Measurements from ENCODE around the gene PCDH7. TPM values are rescaled to one million over a fixed set of nuclear protein-coding genes. Genes with fewer than 3 reads are reported as not detected.

The PCDH7 gene
- total and polyA plus RNA-seq, 2 donors from 2014 or later = 1.4 to 10.2 TPM

DNA sequence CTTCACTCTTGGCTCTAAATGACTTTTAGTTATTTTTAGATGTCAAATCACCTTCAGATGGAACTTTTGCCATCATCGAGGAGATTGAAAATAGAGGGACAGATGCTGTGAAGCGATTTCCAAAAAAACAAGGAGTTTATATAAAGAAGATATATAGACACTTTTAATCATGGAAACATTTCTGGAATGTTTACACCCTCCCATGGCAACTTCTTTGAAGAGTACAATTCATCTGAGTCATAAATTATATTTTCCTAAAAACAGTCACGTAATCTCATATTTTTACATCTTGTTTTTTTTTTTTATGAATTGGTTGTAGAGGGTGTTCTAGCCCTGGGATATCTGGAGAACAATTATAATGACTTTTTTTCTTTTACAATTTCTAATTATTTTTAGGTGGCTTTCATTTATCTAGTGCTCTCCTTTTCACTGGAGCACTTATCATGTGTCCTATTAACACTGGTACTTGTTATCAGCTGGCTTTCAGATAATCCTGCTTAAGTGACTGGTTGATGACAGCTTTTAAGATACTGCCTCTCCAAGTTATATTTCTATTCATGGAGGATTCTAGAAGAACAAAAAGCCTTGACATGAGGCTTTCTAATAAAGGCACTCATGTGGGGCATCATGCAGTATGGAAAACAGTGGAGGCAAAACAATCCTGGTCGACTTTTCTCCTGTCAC, 24.9 kb downstream of the PCDH7 start:
- DNase-seq (no peak), FAIRE-seq (no peak)
- no peak overlapping the region for H3K27ac ChIP-seq (ENCODE audit: low read depth in 2 of 2, low read length in 2 of 2)
- H3K36me3 ChIP-seq (ENCODE audit: control insufficient read depth in 2 of 3, insufficient read depth in 3 of 3, low read length in 3 of 3) = no peaks in the 10 kb centered on the region
- H3K27me3 ChIP-seq (ENCODE audit: control insufficient read depth, insufficient read depth, low read length) = no peaks in the 10 kb centered on the region
- H3K4me3 ChIP-seq (ENCODE audit: low read length in 3 of 3) = no peak overlapping the region
- H3K9ac ChIP-seq (ENCODE audit: low read length in 3 of 3) = no peak overlapping the region
- no peaks in the 10 kb centered on the region for H3K4me1 ChIP-seq (ENCODE audit: control insufficient read depth in 2 of 3, insufficient read depth in 2 of 3, low read depth in 1 of 3, low read length in 3 of 3)
- TF ChIP-seq, protein P1, sequence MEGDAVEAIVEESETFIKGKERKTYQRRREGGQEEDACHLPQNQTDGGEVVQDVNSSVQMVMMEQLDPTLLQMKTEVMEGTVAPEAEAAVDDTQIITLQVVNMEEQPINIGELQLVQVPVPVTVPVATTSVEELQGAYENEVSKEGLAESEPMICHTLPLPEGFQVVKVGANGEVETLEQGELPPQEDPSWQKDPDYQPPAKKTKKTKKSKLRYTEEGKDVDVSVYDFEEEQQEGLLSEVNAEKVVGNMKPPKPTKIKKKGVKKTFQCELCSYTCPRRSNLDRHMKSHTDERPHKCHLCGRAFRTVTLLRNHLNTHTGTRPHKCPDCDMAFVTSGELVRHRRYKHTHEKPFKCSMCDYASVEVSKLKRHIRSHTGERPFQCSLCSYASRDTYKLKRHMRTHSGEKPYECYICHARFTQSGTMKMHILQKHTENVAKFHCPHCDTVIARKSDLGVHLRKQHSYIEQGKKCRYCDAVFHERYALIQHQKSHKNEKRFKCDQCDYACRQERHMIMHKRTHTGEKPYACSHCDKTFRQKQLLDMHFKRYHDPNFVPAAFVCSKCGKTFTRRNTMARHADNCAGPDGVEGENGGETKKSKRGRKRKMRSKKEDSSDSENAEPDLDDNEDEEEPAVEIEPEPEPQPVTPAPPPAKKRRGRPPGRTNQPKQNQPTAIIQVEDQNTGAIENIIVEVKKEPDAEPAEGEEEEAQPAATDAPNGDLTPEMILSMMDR (IDR thresholded peaks at IDR 0.05; ENCODE audit: borderline replicate concordance, extremely low read depth, insufficient read depth) = no peak
- no peaks in the 10 kb centered on the region for H3K9me3 ChIP-seq (ENCODE audit: control insufficient read depth in 2 of 3, insufficient read depth in 1 of 3, low read length in 3 of 3)
- intact Hi-C loops (cut with DNase I) = no loop called here

DNA sequence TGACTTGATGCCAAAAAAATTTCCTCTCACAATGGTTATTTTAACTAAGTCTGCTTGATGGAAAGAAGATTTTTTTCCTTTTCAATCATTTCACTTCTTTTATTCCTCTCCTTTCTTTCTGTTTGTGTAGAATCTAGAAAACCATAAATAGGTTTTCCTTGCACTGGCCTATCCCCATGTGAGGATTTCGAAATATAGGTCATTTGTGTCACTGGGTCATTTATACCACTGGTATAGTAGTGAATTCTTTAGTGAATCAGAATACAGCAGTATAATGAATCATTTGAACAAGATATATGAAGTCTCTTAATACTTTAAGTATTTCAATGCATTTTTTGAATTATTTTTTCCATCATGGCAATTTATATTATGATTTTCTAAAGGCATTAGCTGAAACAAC, 26.6 kb downstream of the PCDH7 start:
- H3K4me3 ChIP-seq (ENCODE audit: low read length in 3 of 3) = no peak overlapping the region
- TF ChIP-seq, protein P1 (IDR thresholded peaks at IDR 0.05; ENCODE audit: borderline replicate concordance, extremely low read depth, insufficient read depth) = no peak
- intact Hi-C loops (cut with DNase I) = no loop called here
- no peaks in the 10 kb centered on the region for H3K9me3 ChIP-seq (ENCODE audit: control insufficient read depth in 2 of 3, insufficient read depth in 1 of 3, low read length in 3 of 3)
- H3K4me1 ChIP-seq (ENCODE audit: control insufficient read depth in 2 of 3, insufficient read depth in 2 of 3, low read depth in 1 of 3, low read length in 3 of 3) = no peaks in the 10 kb centered on the region
- no peak overlapping the region for H3K27ac ChIP-seq (ENCODE audit: low read depth in 2 of 2, low read length in 2 of 2)
- H3K36me3 ChIP-seq (ENCODE audit: control insufficient read depth in 2 of 3, insufficient read depth in 3 of 3, low read length in 3 of 3) = no peaks in the 10 kb centered on the region
- DNase-seq = no peak
- H3K27me3 ChIP-seq (ENCODE audit: control insufficient read depth, insufficient read depth, low read length) = no peaks in the 10 kb centered on the region
- FAIRE-seq = no peak
- H3K9ac ChIP-seq (ENCODE audit: low read length in 3 of 3) = no peak overlapping the region

DNA sequence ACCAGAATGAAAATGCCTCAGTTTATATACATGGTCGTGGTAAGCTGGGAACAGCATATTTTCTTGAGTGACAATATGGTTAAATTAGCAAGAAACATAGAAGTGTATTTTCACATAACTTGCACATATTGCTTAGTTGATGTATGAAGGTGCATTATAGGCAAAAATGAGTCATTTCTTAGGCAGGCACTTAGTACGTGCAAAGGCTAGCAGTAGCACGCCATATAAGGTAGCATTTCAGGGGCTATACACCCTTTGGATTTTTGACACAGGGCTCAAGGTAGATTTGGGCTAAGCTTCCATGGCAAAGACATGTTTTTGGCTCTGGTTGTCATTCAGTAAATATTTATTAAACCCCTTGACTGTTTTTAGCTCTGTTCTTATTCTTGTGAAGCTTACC, 33.1 kb downstream of the PCDH7 start:
- no peak for DNase-seq
- Histone ChIP-seq H3K27ac (ENCODE audit: low read depth in 2 of 2, low read length in 2 of 2) (no peak overlapping the region), H3K27me3 (ENCODE audit: control insufficient read depth, insufficient read depth, low read length) (no peaks in the 10 kb centered on the region), H3K9ac (ENCODE audit: low read length in 3 of 3) (no peak overlapping the region), H3K9me3 (ENCODE audit: control insufficient read depth in 2 of 3, insufficient read depth in 1 of 3, low read length in 3 of 3) (no peaks in the 10 kb centered on the region), H3K4me3 (ENCODE audit: low read length in 3 of 3) (no peak overlapping the region), H3K36me3 (ENCODE audit: control insufficient read depth in 2 of 3, insufficient read depth in 3 of 3, low read length in 3 of 3) (no peaks in the 10 kb centered on the region), H3K4me1 (ENCODE audit: control insufficient read depth in 2 of 3, insufficient read depth in 2 of 3, low read depth in 1 of 3, low read length in 3 of 3) (no peaks in the 10 kb centered on the region)
- TF ChIP-seq, protein P1 (IDR thresholded peaks at IDR 0.05; ENCODE audit: borderline replicate concordance, extremely low read depth, insufficient read depth) = no peak
- intact Hi-C loops (cut with DNase I) = no loop called here
- no peak for FAIRE-seq

DNA sequence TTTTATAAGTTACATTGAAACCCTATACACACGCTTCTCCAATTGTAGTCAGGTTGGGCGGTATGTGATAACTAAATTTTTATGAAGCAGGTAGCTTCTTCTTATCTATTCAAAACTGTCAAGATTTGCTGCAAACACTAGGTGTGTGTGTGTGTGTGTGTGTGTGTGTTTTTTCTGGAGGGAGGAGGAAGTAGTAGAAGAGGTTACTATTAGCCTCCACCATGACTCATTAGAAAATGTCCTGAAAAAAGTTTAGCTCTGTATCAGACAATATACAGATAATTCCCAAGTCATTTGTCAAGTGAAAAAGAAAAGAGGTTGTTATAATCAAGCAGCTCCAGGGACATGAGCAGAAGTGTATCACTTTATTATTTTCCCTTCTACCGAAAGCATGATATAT, 33.9 kb downstream of the PCDH7 start:
- Histone ChIP-seq H3K27ac (ENCODE audit: low read depth in 2 of 2, low read length in 2 of 2) (no peak overlapping the region), H3K4me1 (ENCODE audit: control insufficient read depth in 2 of 3, insufficient read depth in 2 of 3, low read depth in 1 of 3, low read length in 3 of 3) (no peaks in the 10 kb centered on the region), H3K9me3 (ENCODE audit: control insufficient read depth in 2 of 3, insufficient read depth in 1 of 3, low read length in 3 of 3) (no peaks in the 10 kb centered on the region), H3K36me3 (ENCODE audit: control insufficient read depth in 2 of 3, insufficient read depth in 3 of 3, low read length in 3 of 3) (no peaks in the 10 kb centered on the region), H3K27me3 (ENCODE audit: control insufficient read depth, insufficient read depth, low read length) (no peaks in the 10 kb centered on the region), H3K4me3 (ENCODE audit: low read length in 3 of 3) (no peak overlapping the region), H3K9ac (ENCODE audit: low read length in 3 of 3) (no peak overlapping the region)
- no peak for FAIRE-seq
- intact Hi-C loops (cut with DNase I) = no loop called here
- no peak for DNase-seq
- TF ChIP-seq, protein P1 (IDR thresholded peaks at IDR 0.05; ENCODE audit: borderline replicate concordance, extremely low read depth, insufficient read depth) = no peak

Data from kidney (tissue), 14 donors.